ENCODE measurements around the gene MAGEC2.

MAGEC2 gene, protein sequence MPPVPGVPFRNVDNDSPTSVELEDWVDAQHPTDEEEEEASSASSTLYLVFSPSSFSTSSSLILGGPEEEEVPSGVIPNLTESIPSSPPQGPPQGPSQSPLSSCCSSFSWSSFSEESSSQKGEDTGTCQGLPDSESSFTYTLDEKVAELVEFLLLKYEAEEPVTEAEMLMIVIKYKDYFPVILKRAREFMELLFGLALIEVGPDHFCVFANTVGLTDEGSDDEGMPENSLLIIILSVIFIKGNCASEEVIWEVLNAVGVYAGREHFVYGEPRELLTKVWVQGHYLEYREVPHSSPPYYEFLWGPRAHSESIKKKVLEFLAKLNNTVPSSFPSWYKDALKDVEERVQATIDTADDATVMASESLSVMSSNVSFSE

DNA sequence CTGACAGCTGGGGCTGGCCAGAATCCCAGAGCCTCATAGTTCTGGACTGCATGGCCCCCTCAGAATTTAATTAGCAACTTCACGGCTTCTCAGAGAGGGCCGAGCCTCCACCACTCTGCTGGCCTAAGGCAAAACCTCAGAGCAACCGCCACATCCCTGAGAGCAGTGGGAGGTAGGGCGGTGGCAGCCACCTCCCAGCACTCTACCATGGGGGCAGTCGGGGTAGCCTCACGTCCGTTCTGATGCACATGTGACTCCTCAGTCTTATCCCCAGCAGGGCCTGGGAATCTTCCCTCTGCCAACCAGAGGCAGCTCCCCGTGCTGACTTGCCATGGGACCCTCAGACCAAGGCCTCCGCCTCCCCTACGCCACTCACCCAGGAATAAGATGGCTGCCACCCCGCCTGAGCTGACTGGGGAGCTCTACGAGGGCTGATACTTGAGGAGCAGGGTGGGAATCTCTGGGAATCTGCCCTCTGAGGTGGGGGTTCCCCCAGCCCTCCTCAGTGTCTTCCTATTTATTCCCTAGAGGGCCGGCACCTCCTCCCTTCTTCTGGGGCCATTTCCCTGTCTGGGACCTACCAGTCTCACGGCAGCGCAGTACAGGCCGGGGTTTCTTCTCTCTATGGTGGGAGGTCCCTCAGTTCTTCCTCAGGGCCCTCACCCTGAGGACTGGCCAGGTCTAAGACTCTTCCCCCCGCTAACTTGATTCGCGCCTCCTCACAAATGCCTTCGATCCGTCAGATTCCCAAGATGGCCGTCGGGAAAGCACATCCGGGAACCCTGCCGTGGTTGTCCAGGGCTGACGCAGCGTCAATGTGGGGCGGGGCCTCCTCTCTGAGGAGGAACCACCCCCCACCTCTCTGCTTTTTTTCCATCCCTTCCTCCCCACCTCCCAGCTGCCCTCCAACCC, at the start of gene MAGEC2:
TSS of gene MAGEC2 (minus strand) at position 769 of the 912 bp plus-strand sequence. CDS start 1,303 bp downstream, outside the sequence.
- no peak for DNase-seq (ENCODE audit: low spot score)
- TF ChIP-seq, protein P1, sequence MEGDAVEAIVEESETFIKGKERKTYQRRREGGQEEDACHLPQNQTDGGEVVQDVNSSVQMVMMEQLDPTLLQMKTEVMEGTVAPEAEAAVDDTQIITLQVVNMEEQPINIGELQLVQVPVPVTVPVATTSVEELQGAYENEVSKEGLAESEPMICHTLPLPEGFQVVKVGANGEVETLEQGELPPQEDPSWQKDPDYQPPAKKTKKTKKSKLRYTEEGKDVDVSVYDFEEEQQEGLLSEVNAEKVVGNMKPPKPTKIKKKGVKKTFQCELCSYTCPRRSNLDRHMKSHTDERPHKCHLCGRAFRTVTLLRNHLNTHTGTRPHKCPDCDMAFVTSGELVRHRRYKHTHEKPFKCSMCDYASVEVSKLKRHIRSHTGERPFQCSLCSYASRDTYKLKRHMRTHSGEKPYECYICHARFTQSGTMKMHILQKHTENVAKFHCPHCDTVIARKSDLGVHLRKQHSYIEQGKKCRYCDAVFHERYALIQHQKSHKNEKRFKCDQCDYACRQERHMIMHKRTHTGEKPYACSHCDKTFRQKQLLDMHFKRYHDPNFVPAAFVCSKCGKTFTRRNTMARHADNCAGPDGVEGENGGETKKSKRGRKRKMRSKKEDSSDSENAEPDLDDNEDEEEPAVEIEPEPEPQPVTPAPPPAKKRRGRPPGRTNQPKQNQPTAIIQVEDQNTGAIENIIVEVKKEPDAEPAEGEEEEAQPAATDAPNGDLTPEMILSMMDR (IDR thresholded peaks at IDR 0.05; ENCODE audit: extremely low read depth, missing control alignments): no peak

DNA sequence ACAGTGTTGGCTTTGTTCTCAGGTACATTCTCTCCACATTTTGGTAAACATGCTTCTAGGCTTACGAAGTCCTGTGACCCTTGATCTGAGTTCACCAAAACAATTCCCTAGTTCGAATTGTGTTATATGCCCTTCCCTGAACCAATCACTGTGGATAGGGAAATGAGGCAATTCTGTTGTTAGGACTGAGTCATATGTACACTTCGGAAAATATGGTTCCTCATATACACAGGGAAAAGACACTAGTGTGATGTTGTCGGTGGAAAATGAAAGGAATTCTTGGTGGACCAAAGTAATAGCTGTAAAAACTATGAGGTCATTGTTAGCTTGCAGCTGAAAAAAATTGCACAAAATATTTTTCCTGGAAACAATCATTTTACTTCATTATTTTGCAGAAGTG, 46.6 kb upstream of the MAGEC2 start:
- DNase-seq (ENCODE audit: low spot score): no peak
- TF ChIP-seq, protein P1 (IDR thresholded peaks at IDR 0.05; ENCODE audit: extremely low read depth, missing control alignments): no peak

DNA sequence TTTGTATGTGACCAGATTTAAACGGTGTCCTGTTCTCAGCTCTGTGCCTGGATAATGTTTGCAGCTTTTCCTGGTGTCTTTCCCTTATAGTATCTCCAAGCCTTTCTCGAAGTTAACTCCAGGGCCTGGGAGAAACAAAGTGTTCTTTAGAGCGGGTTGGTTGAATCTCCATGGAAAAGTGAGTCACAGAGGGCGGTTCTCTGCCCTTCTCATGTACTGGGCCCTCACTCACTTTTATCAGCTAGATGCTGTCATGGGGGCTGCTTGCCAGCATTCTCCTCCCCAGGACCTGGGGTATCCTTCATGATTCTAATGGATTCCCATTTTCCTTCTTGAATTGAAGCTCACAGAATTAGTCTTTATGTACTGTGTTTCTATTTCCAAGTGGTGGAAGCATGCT, 46.1 kb upstream of the MAGEC2 start:
- TF ChIP-seq, protein P1 (IDR thresholded peaks at IDR 0.05; ENCODE audit: extremely low read depth, missing control alignments): no peak
- no peak for DNase-seq (ENCODE audit: low spot score)

- no peak for DNase-seq (ENCODE audit: low spot score)
- TF ChIP-seq, protein P1 (IDR thresholded peaks at IDR 0.05; ENCODE audit: extremely low read depth, missing control alignments): no peak
These were observed 45.4 kb upstream of the MAGEC2 start for GRCh38 chrX:142250502-142250901.

- DNase-seq (ENCODE audit: low spot score): no peak
These were observed 44.6 kb upstream of the MAGEC2 start for GRCh38 chrX:142249721-142250120.

GRCh38 chrX:142244568-142244967, 39.5 kb upstream of the MAGEC2 start:
- TF ChIP-seq, protein P1 (IDR thresholded peaks at IDR 0.05; ENCODE audit: extremely low read depth, missing control alignments): no peak
- no peak for DNase-seq (ENCODE audit: low spot score)

More at GRCh38 chrX:142249721-142250120, 44.6 kb upstream of the MAGEC2 start:
- TF ChIP-seq, protein P1 (IDR thresholded peaks at IDR 0.05; ENCODE audit: extremely low read depth, missing control alignments): no peak

- TF ChIP-seq, protein P1 (IDR thresholded peaks at IDR 0.05; ENCODE audit: extremely low read depth, missing control alignments): no peak
- DNase-seq (ENCODE audit: low spot score): no peak
These were observed 33.4 kb upstream of the MAGEC2 start for GRCh38 chrX:142238536-142238935.

All from GM20000 (cell line).